Rectal smooth muscle tissue (tissue), 1 donor: ENCODE results near the gene UBTF.

Source experiments
- H3K27ac ChIP-seq: one replicate; pipeline ENCODE4 v1.7.0; 2013; ENCODE audit warnings: low read depth, low read length, inconsistent platforms
- H3K27me3 ChIP-seq: one replicate; pipeline ENCODE4 v1.7.0; 2013; ENCODE audit warnings: low read length; ENCODE audit not compliant: control insufficient read depth, insufficient read depth
- H3K36me3 ChIP-seq: one replicate; pipeline ENCODE4 v1.7.0; 2013; ENCODE audit warnings: low read length; ENCODE audit not compliant: control insufficient read depth, insufficient read depth
- H3K4me1 ChIP-seq: one replicate; pipeline ENCODE4 v1.7.0; 2013; ENCODE audit warnings: low read length; ENCODE audit not compliant: control insufficient read depth, insufficient read depth
- H3K4me3 ChIP-seq: one replicate; pipeline ENCODE4 v1.7.0; 2013; ENCODE audit warnings: low read length
- H3K9ac ChIP-seq: one replicate; pipeline ENCODE4 v1.7.0; 2013; ENCODE audit warnings: low read length

The UBTF gene

DNA sequence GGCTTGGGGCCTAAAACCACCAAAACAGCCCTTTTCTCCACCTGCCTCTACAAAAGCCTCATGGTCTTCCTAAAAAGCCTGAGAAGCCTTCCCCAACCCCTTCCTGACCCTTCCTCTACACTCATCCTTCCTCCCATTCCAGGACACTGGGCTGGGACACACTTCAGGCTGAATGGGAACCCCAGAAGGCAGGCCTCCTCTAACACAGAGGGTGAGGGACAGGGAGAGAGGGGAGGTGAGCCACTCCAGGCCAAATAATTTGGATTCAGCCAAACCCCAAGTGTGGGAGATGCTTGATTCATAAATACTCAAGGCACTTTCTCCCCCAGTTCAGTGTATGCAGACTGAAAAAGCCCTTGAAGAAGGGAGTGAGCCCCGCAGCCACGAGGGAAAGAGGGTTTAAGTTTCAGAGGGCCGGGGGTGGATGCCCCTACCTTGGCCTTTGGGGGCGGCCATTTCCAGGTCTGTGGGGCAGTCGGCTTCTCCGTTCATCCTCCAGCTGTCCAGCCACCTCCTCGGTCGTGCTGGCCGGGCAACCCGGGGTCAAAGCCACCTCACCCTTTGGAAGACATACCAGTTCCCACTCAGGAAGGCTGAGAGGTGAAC, 1.6 kb downstream of the UBTF start:
- Histone ChIP-seq H3K27ac (peak overlapping the region; percentile 45), H3K4me1 (peaks cover 12% of the 10 kb centered on the region), H3K9ac (peak overlapping the region; percentile 57)

DNA sequence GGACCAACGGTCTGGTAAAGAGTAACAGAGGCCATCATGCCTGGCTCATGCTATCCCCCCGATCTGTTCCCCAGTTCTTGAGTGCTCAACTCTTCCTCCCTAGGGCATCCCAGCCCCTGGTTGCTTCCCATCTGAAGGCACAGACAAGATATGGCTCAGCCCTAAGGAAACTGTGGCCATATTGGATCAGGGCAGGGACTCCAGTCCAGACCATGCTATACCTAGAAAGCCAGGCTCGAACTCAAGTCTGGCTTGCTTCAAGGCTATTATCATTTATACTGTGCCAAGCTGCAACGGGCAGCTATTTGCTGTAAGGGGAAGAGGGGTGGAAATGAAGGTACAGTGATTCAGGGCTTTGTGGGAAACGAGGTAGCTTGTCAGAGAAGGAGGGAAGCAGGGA, 2.8 kb downstream of the UBTF start:
- H3K4me3 ChIP-seq: no peak overlapping the region
- H3K27ac ChIP-seq: no peak overlapping the region
- H3K4me1 ChIP-seq: peaks cover 8% of the 10 kb centered on the region

More for the DNA sequence above, 1.6 kb downstream of the UBTF start:
- Histone ChIP-seq H3K36me3 (peaks cover 34% of the 10 kb centered on the region), H3K27me3 (no peaks in the 10 kb centered on the region), H3K4me3 (peak overlapping the region; percentile 57)

DNA sequence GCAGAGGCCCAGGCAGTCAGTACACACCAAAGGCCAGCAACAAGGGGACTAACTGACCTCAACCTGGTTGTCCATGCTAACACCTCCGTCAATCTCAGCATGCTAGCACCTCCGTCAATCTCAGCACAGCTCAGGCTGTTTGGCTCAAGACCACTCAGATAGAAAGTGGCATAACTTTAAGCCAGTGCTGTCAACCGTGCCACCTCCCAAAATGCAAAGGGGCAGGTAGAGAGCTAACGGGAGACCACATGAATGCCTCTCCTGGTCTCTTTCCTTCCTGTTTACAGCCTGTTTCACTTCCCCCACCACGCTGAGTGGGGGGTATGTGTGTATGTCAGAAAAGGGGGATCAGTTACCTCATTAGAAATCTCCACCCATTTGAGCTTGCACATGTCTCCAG, 3.3 kb downstream of the UBTF start:
- Histone ChIP-seq H3K27ac (no peak overlapping the region), H3K36me3 (peaks cover 40% of the 10 kb centered on the region), H3K9ac (no peak overlapping the region), H3K4me3 (no peak overlapping the region), H3K27me3 (no peaks in the 10 kb centered on the region), H3K4me1 (peaks cover 8% of the 10 kb centered on the region)

More for the DNA sequence above, 2.8 kb downstream of the UBTF start:
- H3K36me3 ChIP-seq: peaks cover 35% of the 10 kb centered on the region
- H3K9ac ChIP-seq: no peak overlapping the region
- H3K27me3 ChIP-seq: no peaks in the 10 kb centered on the region

DNA sequence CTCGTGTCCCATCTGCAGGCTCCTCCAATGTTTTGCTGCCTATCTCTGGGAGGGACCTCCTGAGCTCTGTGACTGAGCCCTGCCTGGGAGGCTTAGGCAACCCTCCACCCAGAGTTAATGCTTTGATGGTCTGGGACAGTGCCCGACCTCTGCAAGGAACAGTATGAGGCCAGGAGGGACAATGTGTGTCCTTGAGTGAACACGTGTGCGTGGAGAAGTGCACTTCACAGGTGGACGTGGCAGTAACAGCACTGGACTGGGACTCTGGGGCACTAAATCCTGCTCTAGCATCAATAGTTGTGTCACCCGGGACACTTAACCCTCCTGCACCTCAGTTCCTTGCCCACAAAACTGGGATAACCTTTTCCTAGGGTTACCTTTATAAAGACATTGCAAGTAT, 4.6 kb downstream of the UBTF start:
- Histone ChIP-seq H3K36me3 (peaks cover 44% of the 10 kb centered on the region), H3K27ac (no peak overlapping the region)

DNA sequence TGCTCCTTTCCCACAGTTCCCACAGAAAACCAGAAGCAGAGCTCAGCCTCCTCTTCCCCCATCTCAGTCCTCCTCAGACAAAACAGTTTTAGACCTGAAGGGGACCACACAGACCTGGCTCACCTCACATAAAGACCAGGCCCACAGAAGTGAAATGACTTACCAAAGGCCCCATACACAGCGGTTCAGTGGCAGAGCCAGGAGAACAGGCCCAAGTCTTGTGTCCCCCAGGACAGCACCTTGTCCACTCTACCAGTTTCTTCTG, 5.3 kb downstream of the UBTF start:
- Histone ChIP-seq H3K27ac (no peak overlapping the region), H3K27me3 (no peaks in the 10 kb centered on the region), H3K9ac (no peak overlapping the region), H3K36me3 (peaks cover 51% of the 10 kb centered on the region), H3K4me3 (no peak overlapping the region), H3K4me1 (peaks cover 16% of the 10 kb centered on the region)

More for the DNA sequence above, 4.6 kb downstream of the UBTF start:
- peaks cover 15% of the 10 kb centered on the region for H3K4me1 ChIP-seq
- H3K9ac ChIP-seq: no peak overlapping the region
- H3K4me3 ChIP-seq: no peak overlapping the region
- H3K27me3 ChIP-seq: no peaks in the 10 kb centered on the region

DNA sequence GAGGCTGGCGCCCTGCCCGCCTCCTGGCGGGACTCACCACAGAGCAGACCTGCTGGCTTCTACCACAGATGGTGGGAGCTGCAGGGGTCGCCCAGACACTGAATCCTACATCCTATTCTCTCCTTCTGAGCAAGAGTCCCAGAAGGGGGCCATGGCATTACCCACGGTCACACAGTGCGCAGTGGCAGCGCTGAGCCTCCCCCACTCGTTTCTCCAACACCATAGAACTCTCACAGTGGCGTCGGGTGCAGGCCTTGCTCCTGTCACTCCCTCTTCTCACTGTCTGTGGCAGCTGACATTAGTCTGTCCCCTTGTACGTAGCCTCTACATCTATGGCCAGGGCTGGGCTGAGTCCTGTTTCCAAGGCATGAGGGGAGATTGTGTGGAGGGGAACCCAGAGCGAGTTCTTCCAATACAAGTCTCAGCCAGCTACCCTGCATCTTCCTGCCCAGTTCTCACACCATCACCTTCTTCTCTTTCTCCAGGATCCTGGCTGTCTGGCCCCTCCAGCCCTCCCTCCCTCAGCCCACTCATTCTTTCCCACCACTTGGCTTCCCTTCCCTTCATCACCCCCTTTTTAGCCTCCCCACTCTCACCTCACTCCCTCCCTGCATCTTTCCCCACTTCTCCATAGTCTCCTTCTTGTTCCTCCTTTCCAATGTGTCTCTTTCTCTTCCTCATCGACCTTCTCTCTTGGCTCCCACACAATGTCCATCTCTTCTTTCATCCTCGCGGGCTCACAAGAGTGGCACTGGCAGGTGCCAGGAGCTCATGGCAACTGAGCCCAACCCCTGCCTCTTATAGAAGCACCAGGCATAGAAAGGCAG, 5.9 kb downstream of the UBTF start:
- Histone ChIP-seq H3K9ac (no peak overlapping the region), H3K27ac (no peak overlapping the region), H3K4me3 (no peak overlapping the region), H3K4me1 (peaks cover 16% of the 10 kb centered on the region), H3K36me3 (peaks cover 53% of the 10 kb centered on the region), H3K27me3 (no peaks in the 10 kb centered on the region)

DNA sequence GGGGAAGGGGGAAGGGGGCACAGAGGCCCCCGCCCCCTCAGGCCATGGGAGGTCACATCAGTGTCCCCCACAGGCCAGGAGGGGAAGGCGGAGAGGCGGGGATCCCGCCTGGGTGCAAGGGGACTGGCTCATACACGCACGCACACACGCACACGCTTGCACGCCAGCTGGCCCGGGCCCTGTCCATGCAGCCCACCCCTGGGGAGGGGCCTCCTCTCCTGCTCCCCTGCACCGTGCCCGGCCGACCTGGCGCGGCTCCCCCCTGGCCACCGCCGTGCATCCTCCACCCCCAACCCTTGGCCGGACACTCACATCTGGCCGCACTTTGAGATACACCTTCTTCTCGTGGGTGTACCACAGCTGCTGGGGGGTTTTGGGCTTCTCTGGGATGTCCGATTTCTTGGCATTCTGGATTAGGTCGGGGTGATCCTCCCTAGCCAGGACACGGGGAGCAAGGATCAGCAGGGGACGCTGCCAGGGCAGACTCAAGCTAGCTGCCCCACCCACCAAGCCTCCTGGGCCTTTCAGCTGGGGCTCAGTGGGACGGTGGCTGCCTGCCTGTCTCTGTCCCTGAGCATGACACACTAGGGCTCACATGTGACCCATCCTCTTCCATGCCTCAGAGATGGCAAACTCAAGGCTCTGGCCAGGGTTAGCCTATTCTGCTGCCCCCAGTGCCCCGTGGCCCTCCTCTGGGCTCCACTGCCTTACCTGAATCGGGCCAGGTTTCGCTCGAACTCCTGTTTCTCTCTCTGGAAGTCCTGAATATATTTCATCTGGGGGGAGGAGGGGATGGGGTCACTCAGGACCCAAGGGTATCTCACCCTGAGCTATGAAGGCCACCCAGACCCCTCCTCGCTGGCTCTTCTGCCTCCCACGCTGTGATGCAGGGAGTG, 6.7 kb downstream of the UBTF start:
- H3K27ac ChIP-seq: no peak overlapping the region
- peaks cover 59% of the 10 kb centered on the region for H3K36me3 ChIP-seq
- H3K27me3 ChIP-seq: no peaks in the 10 kb centered on the region
- no peak overlapping the region for H3K9ac ChIP-seq
- no peak overlapping the region for H3K4me3 ChIP-seq
- H3K4me1 ChIP-seq: peaks cover 12% of the 10 kb centered on the region

DNA sequence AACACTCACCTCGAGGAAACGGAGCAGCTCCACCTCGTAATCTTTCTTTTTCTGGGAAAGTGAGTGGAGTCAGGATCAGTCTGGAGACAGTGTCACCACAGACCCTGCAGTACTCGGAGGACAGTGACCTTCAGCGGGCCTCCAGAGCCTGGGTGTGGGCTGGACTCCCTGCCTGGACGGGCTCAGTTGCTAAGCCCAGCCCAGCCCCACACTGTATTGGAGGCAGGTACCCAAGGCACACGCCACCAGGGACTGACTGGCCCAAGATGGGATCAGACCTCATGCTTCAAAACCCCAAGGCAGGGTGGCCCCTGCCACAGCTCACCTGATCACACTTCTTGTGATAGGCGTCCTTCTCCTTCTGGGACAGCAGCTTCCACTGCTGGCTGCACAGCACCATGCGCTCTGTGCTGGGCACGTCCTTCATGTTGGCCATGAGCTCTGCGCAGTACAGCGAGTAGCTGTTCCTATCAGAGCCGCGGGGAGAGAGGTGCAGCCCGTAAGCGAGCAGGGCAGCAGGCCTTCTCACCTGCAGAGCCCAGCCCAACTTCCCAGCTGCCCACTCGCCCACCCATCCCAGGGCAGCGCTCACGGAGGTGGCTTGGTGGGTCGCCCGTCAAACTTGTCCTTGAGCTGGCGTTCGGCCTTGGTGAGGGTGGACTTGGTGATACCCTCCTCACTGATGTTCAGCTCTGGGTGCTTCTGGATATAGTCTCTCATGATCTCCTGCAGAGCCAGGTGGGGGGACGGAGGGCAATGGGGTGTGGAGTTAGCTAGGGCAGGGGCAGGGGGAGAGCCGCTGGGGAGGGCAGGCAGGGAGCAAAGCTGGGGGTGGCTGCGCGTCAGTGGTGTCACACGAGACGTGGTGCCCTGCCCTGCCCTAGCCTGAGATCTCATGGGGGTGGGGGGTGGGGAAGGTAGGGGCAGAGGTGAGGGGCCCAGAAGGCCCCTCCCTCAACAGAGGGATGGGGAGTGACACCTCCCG, 7.9 kb downstream of the UBTF start:
- no peak overlapping the region for H3K9ac ChIP-seq
- H3K27ac ChIP-seq: no peak overlapping the region
- H3K4me1 ChIP-seq: peaks cover 8% of the 10 kb centered on the region
- H3K36me3 ChIP-seq: peaks cover 63% of the 10 kb centered on the region
- H3K27me3 ChIP-seq: no peaks in the 10 kb centered on the region
- H3K4me3 ChIP-seq: no peak overlapping the region

DNA sequence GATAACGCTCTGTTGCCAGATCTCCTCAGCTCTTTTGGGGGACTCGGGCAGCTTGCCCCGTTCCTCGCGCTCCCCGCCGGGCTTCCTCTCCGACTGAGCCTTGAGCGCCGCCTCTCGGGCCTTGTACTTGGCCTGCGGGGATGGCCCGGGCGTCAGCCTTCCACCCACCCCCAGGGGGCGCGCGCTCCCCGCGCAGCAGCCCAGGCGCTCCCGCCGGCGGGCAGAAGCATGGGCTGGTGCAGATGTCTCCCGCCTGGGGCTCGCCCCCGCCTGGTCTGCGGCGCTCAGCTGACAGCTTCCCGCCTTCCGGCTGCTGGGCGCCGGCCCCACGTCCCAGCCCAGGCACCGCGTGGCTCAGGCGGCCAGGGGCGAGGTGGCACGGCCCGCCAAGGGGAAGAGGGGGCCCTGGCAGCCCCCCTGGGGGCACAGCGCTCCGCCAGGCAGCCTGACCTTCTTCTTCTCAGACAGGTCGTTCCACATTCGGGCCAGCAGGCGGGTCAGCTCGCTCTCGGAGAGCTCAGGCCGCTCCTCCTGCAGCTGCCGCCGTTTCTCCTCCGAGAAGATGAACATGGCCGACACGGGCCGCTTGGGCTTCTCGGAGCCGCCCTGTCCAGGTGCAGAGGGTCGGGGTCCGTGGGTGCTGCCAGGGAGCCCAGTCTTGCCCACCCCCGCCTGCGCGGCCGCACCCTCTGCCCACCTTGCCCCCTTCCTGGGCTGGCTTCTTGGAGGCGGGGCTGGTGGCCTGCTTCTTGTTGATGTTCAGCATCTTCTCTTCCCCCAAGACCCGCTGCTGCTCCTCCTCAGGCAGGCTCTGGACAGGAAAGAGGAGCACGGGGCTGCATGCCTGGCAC, 8.9 kb downstream of the UBTF start:
- H3K27me3 ChIP-seq: no peaks in the 10 kb centered on the region
- H3K4me3 ChIP-seq: peak overlapping the region; percentile 25
- H3K36me3 ChIP-seq: peaks cover 53% of the 10 kb centered on the region
- H3K4me1 ChIP-seq: peaks cover 8% of the 10 kb centered on the region
- H3K27ac ChIP-seq: peak overlapping the region; percentile 47
- H3K9ac ChIP-seq: peak overlapping the region; percentile 0

DNA sequence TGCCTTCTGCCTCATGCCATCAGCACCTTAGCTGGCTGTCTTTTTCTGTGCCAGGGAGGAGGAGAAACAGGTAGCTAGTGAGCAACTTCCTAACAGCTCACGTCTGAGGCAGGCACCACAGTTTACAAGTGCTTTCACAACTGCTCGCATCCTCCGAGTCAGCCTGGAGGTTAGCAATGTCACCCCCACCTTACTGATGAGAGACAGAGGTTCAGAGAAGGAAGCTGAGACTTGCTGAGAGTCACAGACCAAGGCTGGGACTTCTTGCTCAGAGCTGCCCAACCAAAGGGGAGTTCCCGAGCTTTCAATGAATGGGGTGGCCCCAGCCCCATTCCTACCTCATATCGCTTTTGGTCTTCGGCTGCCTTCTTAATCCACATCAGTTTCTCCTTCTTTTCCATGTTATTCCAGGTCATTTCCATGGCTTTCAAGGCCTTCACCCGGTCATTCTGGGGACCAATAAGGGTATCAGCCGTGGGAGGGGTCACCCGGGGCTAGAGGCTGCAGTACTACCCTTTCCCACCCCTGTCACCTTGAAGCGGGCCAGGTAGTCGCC, 9.6 kb downstream of the UBTF start:
- H3K4me1 ChIP-seq: peaks cover 8% of the 10 kb centered on the region
- H3K27me3 ChIP-seq: no peaks in the 10 kb centered on the region
- H3K36me3 ChIP-seq: peaks cover 46% of the 10 kb centered on the region
- peak overlapping the region; percentile 0 for H3K9ac ChIP-seq
- H3K27ac ChIP-seq: peak overlapping the region; percentile 47
- peak overlapping the region; percentile 25 for H3K4me3 ChIP-seq

DNA sequence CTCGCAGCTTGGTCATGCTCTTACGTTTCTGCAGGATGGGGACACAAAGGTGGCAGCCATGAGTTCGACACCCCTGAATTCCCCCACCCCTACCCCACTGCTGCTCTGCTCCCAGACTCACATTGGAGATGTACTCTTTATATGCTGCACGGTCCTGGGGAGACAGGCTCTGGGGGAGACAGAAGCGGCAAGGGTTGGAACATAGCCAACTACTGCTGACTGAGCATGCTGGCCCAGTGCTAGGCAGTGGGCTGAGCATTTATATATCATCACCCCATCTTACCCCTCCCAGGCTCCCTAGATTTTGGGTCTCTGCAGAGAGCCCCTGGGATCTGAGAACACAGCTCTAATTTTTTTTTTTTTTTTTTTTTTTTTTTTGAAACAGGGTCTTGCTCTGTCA, 11.7 kb downstream of the UBTF start:
- Histone ChIP-seq H3K4me3 (no peak overlapping the region), H3K27ac (no peak overlapping the region), H3K4me1 (peaks cover 8% of the 10 kb centered on the region), H3K36me3 (peaks cover 33% of the 10 kb centered on the region), H3K9ac (no peak overlapping the region), H3K27me3 (no peaks in the 10 kb centered on the region)
